ENCODE results near the gene PKMYT1.

The PKMYT1 gene

GRCh38 chr16:2987833-2988232 lies 7.6 kb upstream of the PKMYT1 start:
- no peak overlapping the region for H3K27ac ChIP-seq
- H3K4me3 ChIP-seq (ENCODE audit: low read depth in 1 of 2, low read length in 1 of 2): no peak overlapping the region
- peaks cover 13% of the 10 kb centered on the region for H3K27me3 ChIP-seq
- H3K36me3 ChIP-seq: no peaks in the 10 kb centered on the region
- peaks cover 8% of the 10 kb centered on the region in 2 experiments for H3K4me1 ChIP-seq (ENCODE audit: control insufficient read depth in 1 of 2, insufficient read depth in 1 of 2, low read depth in 1 of 2, low read length in 1 of 2)
- TF ChIP-seq CTCF (IDR thresholded peaks at IDR 0.05): no peak
- H3K9me3 ChIP-seq: no peaks in the 10 kb centered on the region

GRCh38 chr16:2987286-2987685 lies 7.0 kb upstream of the PKMYT1 start:
- no peak for TF ChIP-seq CTCF (IDR thresholded peaks at IDR 0.05)
- Histone ChIP-seq H3K4me1 (ENCODE audit: control insufficient read depth in 1 of 2, insufficient read depth in 1 of 2, low read depth in 1 of 2, low read length in 1 of 2) (peaks cover 8% of the 10 kb centered on the region in 2 experiments), H3K4me3 (ENCODE audit: low read depth in 1 of 2, low read length in 1 of 2) (no peak overlapping the region), H3K27ac (no peak overlapping the region), H3K9me3 (no peaks in the 10 kb centered on the region), H3K36me3 (no peaks in the 10 kb centered on the region), H3K27me3 (peaks cover 13% of the 10 kb centered on the region)

- Histone ChIP-seq H3K4me1 (ENCODE audit: control insufficient read depth in 1 of 2, insufficient read depth in 1 of 2, low read depth in 1 of 2, low read length in 1 of 2) (peaks cover 8% of the 10 kb centered on the region in 2 experiments), H3K27me3 (peaks cover 13% of the 10 kb centered on the region), H3K27ac (no peak overlapping the region), H3K36me3 (no peaks in the 10 kb centered on the region), H3K4me3 (ENCODE audit: low read depth in 1 of 2, low read length in 1 of 2) (no peak overlapping the region), H3K9me3 (no peaks in the 10 kb centered on the region)
- TF ChIP-seq CTCF (IDR thresholded peaks at IDR 0.05): no peak
Observed at GRCh38 chr16:2986623-2987188, 6.5 kb upstream of the PKMYT1 start.

- peaks cover 11% of the 10 kb centered on the region in 2 experiments for H3K4me1 ChIP-seq (ENCODE audit: control insufficient read depth in 1 of 2, insufficient read depth in 1 of 2, low read depth in 1 of 2, low read length in 1 of 2)
- H3K27me3 ChIP-seq: peaks cover 13% of the 10 kb centered on the region
- no peaks in the 10 kb centered on the region for H3K9me3 ChIP-seq
- no peaks in the 10 kb centered on the region for H3K36me3 ChIP-seq
- no peak for TF ChIP-seq CTCF (IDR thresholded peaks at IDR 0.05)
- no peak overlapping the region for H3K4me3 ChIP-seq (ENCODE audit: low read depth in 1 of 2, low read length in 1 of 2)
- no peak overlapping the region for H3K27ac ChIP-seq
Observed at GRCh38 chr16:2985893-2986355, 5.7 kb upstream of the PKMYT1 start.

GRCh38 chr16:2985462-2985861 lies 5.2 kb upstream of the PKMYT1 start:
- TF ChIP-seq CTCF (IDR thresholded peaks at IDR 0.05): no peak

More at GRCh38 chr16:2985462-2985861, 5.2 kb upstream of the PKMYT1 start:
- Histone ChIP-seq H3K27me3 (peaks cover 13% of the 10 kb centered on the region), H3K9me3 (no peaks in the 10 kb centered on the region), H3K4me1 (ENCODE audit: control insufficient read depth in 1 of 2, insufficient read depth in 1 of 2, low read depth in 1 of 2, low read length in 1 of 2) (peaks cover 15 to 16% of the 10 kb centered on the region in 2 experiments), H3K27ac (no peak overlapping the region), H3K4me3 (ENCODE audit: low read depth in 1 of 2, low read length in 1 of 2) (no peak overlapping the region), H3K36me3 (no peaks in the 10 kb centered on the region)

Measured in neutrophil (primary cell).